H1 (cell line): Measurements from ENCODE around the gene SLC7A14. TPM values are rescaled to one million over a fixed set of nuclear protein-coding genes. Genes with fewer than 3 reads are reported as not detected.

Source experiments
- CTCF ChIA-PET: fragments of 300-600 bp; sonication (Branson Sonifier 250); formaldehyde crosslinking; loops from one replicate; lab custom pipeline; 2021; ENCODE audit not compliant: partially characterized antibody; lab: Charles Lee
- POLR2A ChIA-PET: fragments of 300-600 bp; sonication (Branson Sonifier 250); formaldehyde crosslinking; loops from one replicate; lab custom pipeline; 2021; ENCODE audit warnings: inconsistent platforms; ENCODE audit not compliant: partially characterized antibody; lab: Charles Lee
- DNase-seq, 2 experiments: peaks; one replicate each; pipeline versions ENCODE4 v3.0.0 to v3.0.0-alpha.2; 2010 to 2022; ENCODE audit warnings: low spot score in 2 of 2, low read depth in 1 of 2, mixed read lengths in 1 of 2
- FAIRE-seq: peaks from 2 replicates; lab custom pipeline; 2011; peaks lifted over from hg19 to GRCh38; lab: Jason Lieb, UNC
- H2AFZ ChIP-seq: 2 replicates; pipeline ENCODE4 v1.8.1; 2012; ENCODE audit warnings: low read length, inconsistent platforms
- H2AK5ac ChIP-seq: 2 replicates; pipeline ENCODE4 v1.6.1; 2013; ENCODE audit warnings: low read depth, low read length
- H2BK120ac ChIP-seq: replicated peaks from 2 replicates; pipeline ENCODE3; 2013; ENCODE audit warnings: low read depth, low read length, inconsistent platforms
- H2BK12ac ChIP-seq: 2 replicates; pipeline ENCODE4 v1.6.1; 2013; ENCODE audit warnings: low read depth, low read length
- H2BK15ac ChIP-seq: 2 replicates; pipeline ENCODE4 v1.6.1; 2013; ENCODE audit warnings: low read length
- H2BK20ac ChIP-seq: 2 replicates; pipeline ENCODE4 v1.6.1; 2013; ENCODE audit warnings: low read length
- H2BK5ac ChIP-seq: 2 replicates; pipeline ENCODE4 v1.6.1; 2013; ENCODE audit warnings: low read depth, low read length
- H3K14ac ChIP-seq: 2 replicates; pipeline ENCODE4 v1.6.1; 2013; ENCODE audit warnings: inconsistent platforms; ENCODE audit not compliant: insufficient read length
- H3K18ac ChIP-seq: 2 replicates; pipeline ENCODE4 v1.6.1; 2013; ENCODE audit warnings: low read length; ENCODE audit errors: extremely low read depth
- H3K23ac ChIP-seq: 2 replicates; pipeline ENCODE4 v1.6.1; 2013; ENCODE audit warnings: inconsistent platforms; ENCODE audit not compliant: insufficient read length
- H3K23me2 ChIP-seq: 2 replicates; pipeline ENCODE4 v1.6.1; 2013; ENCODE audit warnings: low read depth, low read length
- H3K27ac ChIP-seq: 2 replicates; pipeline ENCODE4 v1.6.1; 2011; ENCODE audit warnings: low read depth, low read length, inconsistent platforms
- H3K27me3 ChIP-seq, 4 experiments: replicated peaks in 1 of 4; 1 replicate in 1 of 4; 2 replicates in 3 of 4; pipeline versions ENCODE4 v1.6.1 to v1.8.1; 2011 to 2013; ENCODE audit warnings: low read length in 3 of 4, mild to moderate bottlenecking in 3 of 4, inconsistent platforms in 2 of 4, mixed read lengths in 2 of 4, moderate library complexity in 1 of 4; ENCODE audit not compliant: control insufficient read depth in 3 of 4, insufficient read depth in 3 of 4; ENCODE audit errors: extremely low read depth in 1 of 4
- H3K36me3 ChIP-seq, 4 experiments: 2 replicates each; pipeline versions ENCODE4 v1.6.1 to v1.8.1; 2011 to 2013; ENCODE audit warnings: mild to moderate bottlenecking in 4 of 4, low read length in 3 of 4, moderate library complexity in 2 of 4, control low read depth in 1 of 4, inconsistent platforms in 1 of 4; ENCODE audit not compliant: insufficient read depth in 4 of 4, control insufficient read depth in 2 of 4
- H3K4ac ChIP-seq: replicated peaks from 2 replicates; pipeline ENCODE3; 2013; ENCODE audit warnings: low read length, low read depth, mixed read lengths, inconsistent platforms; ENCODE audit not compliant: insufficient read length
- H3K4me1 ChIP-seq, 4 experiments: replicated peaks in 1 of 4; 1 replicate in 1 of 4; 2 replicates in 3 of 4; pipeline versions ENCODE4 v1.6.1 to v1.8.1; 2011 to 2013; ENCODE audit warnings: low read length in 3 of 4, inconsistent platforms in 2 of 4, mixed read lengths in 1 of 4; ENCODE audit not compliant: insufficient read depth in 4 of 4, control insufficient read depth in 3 of 4
- H3K4me2 ChIP-seq, 2 experiments: 2 replicates each; pipeline versions ENCODE4 v1.6.1 to v1.8.1; 2011 to 2013; ENCODE audit warnings: low read depth in 2 of 2, low read length in 2 of 2, control low read depth in 1 of 2, inconsistent platforms in 1 of 2, mild to moderate bottlenecking in 1 of 2; ENCODE audit not compliant: insufficient read depth in 1 of 2
- H3K4me3 ChIP-seq, 4 experiments: fragments of 200-600, 300-600 bp in 1 of 4; sonication (generic), shearing (Covaris generic), sonication (Bioruptor Twin) in 1 of 4; 2 replicates each; pipeline versions ENCODE4 v1.5.1 to v1.8.1; 2011 to 2016; ENCODE audit warnings: low read length in 4 of 4, low read depth in 3 of 4, control low read depth in 2 of 4, inconsistent platforms in 2 of 4, mild to moderate bottlenecking in 2 of 4, mixed read lengths in 1 of 4, moderate library complexity in 1 of 4; ENCODE audit not compliant: insufficient read depth in 2 of 4; ENCODE audit errors: extremely low read depth in 1 of 4
- H3K56ac ChIP-seq: replicated peaks from 2 replicates; pipeline ENCODE3; 2013; ENCODE audit warnings: low read depth, mild to moderate bottlenecking, mixed read lengths, low read length, inconsistent platforms; ENCODE audit not compliant: insufficient read length
- H3K79me1 ChIP-seq: 2 replicates; pipeline ENCODE4 v1.6.1; 2013; ENCODE audit warnings: low read depth, low read length, control low read depth
- H3K79me2 ChIP-seq, 2 experiments: 2 replicates each; pipeline versions ENCODE4 v1.6.1 to v1.8.1; 2012 to 2013; ENCODE audit warnings: low read length in 2 of 2, mild to moderate bottlenecking in 2 of 2, inconsistent platforms in 1 of 2; ENCODE audit not compliant: insufficient read depth in 2 of 2, control insufficient read depth in 1 of 2
- H3K9ac ChIP-seq, 4 experiments: replicated peaks in 1 of 4; 1 replicate in 1 of 4; 2 replicates in 3 of 4; pipeline versions ENCODE4 v1.6.1 to v1.8.1; 2011 to 2013; ENCODE audit warnings: low read depth in 3 of 4, low read length in 3 of 4, control low read depth in 2 of 4, mild to moderate bottlenecking in 2 of 4, moderate library complexity in 2 of 4, inconsistent platforms in 1 of 4; ENCODE audit errors: extremely low read depth in 1 of 4
- H3K9me3 ChIP-seq, 2 experiments: 2 replicates each; pipeline versions ENCODE4 v1.6.1 to v1.8.1; 2012 to 2013; ENCODE audit warnings: mild to moderate bottlenecking in 2 of 2, moderate library complexity in 2 of 2, control low read depth in 1 of 2, inconsistent platforms in 1 of 2, low read depth in 1 of 2, low read length in 1 of 2, mixed read lengths in 1 of 2; ENCODE audit not compliant: insufficient read depth in 2 of 2
- H4K20me1 ChIP-seq, 2 experiments: replicated peaks in 1 of 2; 2 replicates each; pipeline versions ENCODE3 to v1.8.1; 2011 to 2013; ENCODE audit warnings: inconsistent platforms in 2 of 2, low read length in 2 of 2, mild to moderate bottlenecking in 1 of 2; ENCODE audit not compliant: insufficient read depth in 2 of 2, control insufficient read depth in 1 of 2
- H4K5ac ChIP-seq: 2 replicates; pipeline ENCODE4 v1.6.1; 2013; ENCODE audit warnings: low read length, low read depth, mixed read lengths, inconsistent platforms; ENCODE audit not compliant: insufficient read length
- H4K8ac ChIP-seq: 2 replicates; pipeline ENCODE4 v1.8.0; 2013; ENCODE audit warnings: mild to moderate bottlenecking, moderate library complexity, low read length, inconsistent platforms; ENCODE audit not compliant: insufficient read depth; ENCODE audit errors: extremely low read depth
- H4K91ac ChIP-seq: replicated peaks from 2 replicates; pipeline ENCODE3; 2013; ENCODE audit warnings: low read length, mixed read lengths, inconsistent platforms; ENCODE audit not compliant: insufficient read length
- EGR1 ChIP-seq: IDR thresholded peaks from 2 replicates; pipeline ENCODE4 v1.6.1; 2011; ENCODE audit warnings: low read depth, low read length, borderline replicate concordance
- POLR2AphosphoS5 ChIP-seq: IDR thresholded peaks from 2 replicates; pipeline ENCODE4 v1.6.1; 2011; ENCODE audit warnings: low read depth, low read length
- RNF2 ChIP-seq: fragments of 200-900, 300-1000 bp; sonication (generic); IDR thresholded peaks from 2 replicates; pipeline ENCODE4 v1.7.1; 2016; ENCODE audit warnings: borderline replicate concordance, low read depth, mild to moderate bottlenecking, antibody characterized with exemption, low read length; ENCODE audit not compliant: poor library complexity, severe bottlenecking; ENCODE audit errors: missing control alignments
- SP2 ChIP-seq: IDR thresholded peaks from 2 replicates; pipeline ENCODE4 v1.6.1; 2012; ENCODE audit warnings: mild to moderate bottlenecking, low read length, inconsistent platforms
- TBP ChIP-seq: IDR thresholded peaks from 2 replicates; pipeline ENCODE4 v1.6.1; 2011; ENCODE audit warnings: low read depth, low read length, improper control_type of control experiment
- ZNF274 ChIP-seq: IDR thresholded peaks from 2 replicates; pipeline ENCODE4 v1.7.0; 2012; ENCODE audit warnings: low read length, borderline replicate concordance; ENCODE audit errors: extremely low read depth
- WGBS, 2 experiments: shearing (Covaris generic) in 1 of 2; methylation state at CpG; one replicate each; pipeline versions ENCODE4 v1.1.6 to v1.1.7; 2013 to 2015; ENCODE audit warnings: low lambda C conversion rate in 2 of 2, mixed read lengths in 2 of 2, inconsistent platforms in 1 of 2, low coverage in 1 of 2, missing lambda C conversion rate in 1 of 2; ENCODE audit not compliant: insufficient replicate concordance in 2 of 2, insufficient coverage in 1 of 2, insufficient read length in 1 of 2; ENCODE audit errors: extremely low coverage in 1 of 2, missing lambda C conversion rate in 1 of 2; 5-methylcytosine and 5-hydroxymethylcytosine counted together
- polyA plus RNA-seq, 7 experiments: library from polyadenylated mRNA; depleted of rRNA in 3 of 7; stranded (reverse) in 5 of 7; unstranded in 2 of 7; fragments of >200 nt in 5 of 7; fragments of 200-250 nt in 2 of 7; gene quantifications; 1 replicate in 5 of 7; 2 replicates in 1 of 7; 4 replicates in 1 of 7; pipeline versions ENCODE4 v1.2.1 to v1.2.3, GENCODE V29; 2011 to 2013; ENCODE audit warnings: missing spikeins in 2 of 7, mixed read lengths in 2 of 7
- total RNA-seq: library from RNA; stranded (reverse); fragmentation: NEBNext Ultra II Directional; extraction: Animal tissue kit (Norgen Biotek cat#: 25700); gene quantifications from 2 replicates; pipeline ENCODE4 v1.2.1, GENCODE V29; 2021

SLC7A14 gene
- total and polyA plus RNA-seq, 2 of the 8 experiments (the other 6 are each of a cell fraction or from before 2014, with no cell fraction given), result 0.21 to 0.95 TPM

- no peak overlapping the region for H2AK5ac ChIP-seq
- no peak overlapping the region for H3K27ac ChIP-seq
- no peak overlapping the region for H3K18ac ChIP-seq
- peaks cover 0 to 6% (median under 1%) of the 10 kb centered on the region in 4 experiments; a peak in 6 of 7 replicates for H3K27me3 ChIP-seq
- H3K9ac ChIP-seq, result no peak overlapping the region
- H3K56ac ChIP-seq, result no peak overlapping the region
- no peak overlapping the region for H4K91ac ChIP-seq
- H3K4ac ChIP-seq, result no peak overlapping the region
- ChIA-PET CTCF (interaction anchor here (0.7 to 2.4 kb wide), 7 partner anchors 11 to 386 kb away, joined by 3 to 14 read pairs (median 6); no protein-coding TSS in a partner anchor), POLR2A (interaction anchor here (0.6 kb wide), 1 partner anchor 228 kb away, joined by 6 read pairs; no protein-coding TSS in a partner anchor)
- no peaks in the 10 kb centered on the region for H3K79me1 ChIP-seq
- H3K4me1 ChIP-seq, result peaks cover 0 to 9% (median 0%) of the 10 kb centered on the region in 4 experiments; a peak in 2 of 7 replicates
- H2BK5ac ChIP-seq, result no peak overlapping the region
- DNase-seq (no peak), FAIRE-seq (peak; percentile 7)
- WGBS, 2 experiments, result 79% methylated on average over 11 of the region's 11 CpGs; no CpG with 5 or more reads in 1 of the 2 experiments
- no peaks in the 10 kb centered on the region for H3K36me3 ChIP-seq
- H3K23me2 ChIP-seq, result no peaks in the 10 kb centered on the region; the same call in 1 of the 2 replicates
- no peak overlapping the region for H2BK20ac ChIP-seq
- no peak overlapping the region for H4K8ac ChIP-seq
- H2BK120ac ChIP-seq, result no peak overlapping the region
- H3K4me2 ChIP-seq, result peak overlapping the region; percentile 15 to 43; a peak in 2 of 4 replicates
- H3K23ac ChIP-seq, result no peak overlapping the region
- no peak overlapping the region for H3K4me3 ChIP-seq
- no peak for TF ChIP-seq EGR1
- no peak for TF ChIP-seq ZNF274
- TF ChIP-seq POLR2AphosphoS5, result no peak
- no peak for TF ChIP-seq SP2
- TF ChIP-seq TBP, result no peak
- TF ChIP-seq RNF2, result no peak
- H2BK12ac ChIP-seq, result no peak overlapping the region
- no peak overlapping the region for H4K5ac ChIP-seq
- no peaks in the 10 kb centered on the region for H3K9me3 ChIP-seq
- no peak overlapping the region for H3K14ac ChIP-seq
- H3K79me2 ChIP-seq, result no peaks in the 10 kb centered on the region
- no peak overlapping the region for H2BK15ac ChIP-seq
- H4K20me1 ChIP-seq, result no peaks in the 10 kb centered on the region
- 0 out of 2 replicates have a peak overlapping the region, but pooled peaks have one; percentile 14 for H2AFZ ChIP-seq
Observed at GRCh38 chr3:170425491-170426239, 160.2 kb downstream of the SLC7A14 start.
